Activated CD8-positive, alpha-beta T cell treated with anti-CD3 and anti-CD28 coated beads, Interleukin-2, amount 10 ng/mL, durations not matched to agents 7 days and 5 days (primary cell): ENCODE results near the gene SLC7A10. TPM values are rescaled to one million over a fixed set of nuclear protein-coding genes. Genes with fewer than 3 reads are reported as not detected.

ENCODE experiments used
- ATAC-seq: fragments of 150-1000 bp; cut with Tn5 transposase; one replicate; pipeline ENCODE4 v1.10.0; 2021; ENCODE audit warnings: moderate library complexity
- CTCF ChIA-PET: fragments of 350-600 bp; sonication (Branson Sonifier 250); formaldehyde crosslinking; loops from one replicate; lab custom pipeline; 2021; ENCODE audit warnings: antibody characterized with exemption; lab: Charles Lee
- POLR2A ChIA-PET: fragments of 350-600 bp; sonication (Branson Sonifier 250); formaldehyde crosslinking; loops from one replicate; lab custom pipeline; 2021; ENCODE audit warnings: antibody characterized with exemption; lab: Charles Lee
- DNase-seq: peaks from one replicate; pipeline ENCODE4 v3.0.0-alpha.2; 2020
- H3K27ac Mint-ChIP-seq: one replicate; pipeline ENCODE4 v1.8.0; 2021; ENCODE audit warnings: mild to moderate bottlenecking, mixed read lengths
- H3K27me3 Mint-ChIP-seq: one replicate; pipeline ENCODE4 v1.8.0; 2021; ENCODE audit warnings: low read depth, mixed read lengths
- H3K36me3 Mint-ChIP-seq: one replicate; pipeline ENCODE4 v1.8.0; 2021; ENCODE audit warnings: low read depth, mixed read lengths
- H3K4me1 Mint-ChIP-seq: one replicate; pipeline ENCODE4 v1.8.0; 2021; ENCODE audit warnings: low read depth, mixed read lengths
- H3K4me3 Mint-ChIP-seq: one replicate; pipeline ENCODE4 v1.8.0; 2021; ENCODE audit warnings: mild to moderate bottlenecking, mixed read lengths
- H3K9me3 Mint-ChIP-seq: one replicate; pipeline ENCODE4 v1.8.0; 2022; ENCODE audit warnings: mixed read lengths; ENCODE audit not compliant: insufficient read depth
- total RNA-seq, 2 experiments: library from RNA; stranded (reverse); gene quantifications; one replicate each; pipeline ENCODE4 v1.2.3, GENCODE V29; 2021

The SLC7A10 gene
- total RNA-seq, 2 experiments from 2014 or later: not detected

DNA sequence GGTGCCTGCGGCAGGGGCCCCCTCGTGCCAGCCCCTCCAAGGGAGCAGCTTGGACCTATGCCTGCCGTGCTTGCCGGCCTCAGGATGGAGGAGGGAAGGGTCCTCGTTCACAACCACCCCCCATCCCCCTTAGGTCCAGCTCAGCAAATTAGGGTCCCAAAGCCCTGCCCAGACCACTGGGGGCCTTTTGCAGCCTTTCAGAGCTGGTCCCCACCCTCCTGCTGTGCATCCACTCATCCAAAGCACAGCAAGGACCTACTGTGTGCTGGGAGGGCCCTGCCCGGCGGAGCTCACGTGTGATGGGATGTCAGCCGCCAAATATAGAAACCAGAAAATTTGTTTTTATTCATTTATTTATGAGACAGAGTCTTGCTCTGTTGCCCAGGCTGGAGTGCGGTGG, 16.5 kb upstream of the SLC7A10 start:
- POLR2A ChIA-PET: no interaction called here
- Mint-ChIP-seq H3K27me3 (no peaks in the 10 kb centered on the region), H3K9me3 (no peaks in the 10 kb centered on the region), H3K4me1 (no peaks in the 10 kb centered on the region), H3K4me3 (no peak overlapping the region), H3K27ac (no peak overlapping the region), H3K36me3 (no peaks in the 10 kb centered on the region)
- DNase-seq (no peak), ATAC-seq (no peak)
- CTCF ChIA-PET: interaction anchor here (1.0 to 1.1 kb wide), 2 partner anchors 17 to 164 kb away, joined by 3 to 4 read pairs; no protein-coding TSS in a partner anchor

DNA sequence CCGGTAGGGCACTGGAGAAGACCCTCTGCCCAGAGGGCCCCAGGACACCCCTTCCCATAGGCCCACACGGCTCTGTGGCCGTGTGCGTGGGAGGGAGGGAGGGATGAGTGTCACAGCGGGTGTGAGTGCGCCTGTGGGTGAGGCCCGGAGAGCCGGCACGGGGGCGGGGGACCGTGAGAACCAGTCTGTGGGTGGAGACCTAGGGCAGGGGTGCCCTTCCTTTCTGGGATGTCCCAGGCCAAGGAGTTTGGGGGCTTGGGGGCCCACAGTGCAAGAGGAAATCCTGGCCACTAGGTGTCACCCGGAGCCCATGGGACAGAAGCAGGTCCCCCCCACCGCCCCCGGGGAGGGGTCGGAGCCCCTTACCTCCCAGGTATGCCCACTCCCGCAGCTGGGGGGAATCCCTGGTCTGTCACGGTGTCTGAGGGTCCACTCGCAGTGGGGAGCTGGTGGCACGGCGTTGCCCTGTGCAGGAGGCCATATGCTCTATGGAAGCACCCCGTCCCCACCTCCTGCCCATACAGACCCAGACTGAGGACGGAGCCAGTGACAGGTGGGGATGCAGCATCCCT, 16.0 kb upstream of the SLC7A10 start:
- ChIA-PET CTCF (interaction anchor here (1.0 to 1.1 kb wide), 2 partner anchors 17 to 165 kb away, joined by 3 to 4 read pairs; no protein-coding TSS in a partner anchor), POLR2A (interaction anchor here (0.6 kb wide), 1 partner anchor 28 kb away, joined by 3 read pairs; no protein-coding TSS in a partner anchor)
- H3K27ac Mint-ChIP-seq: no peak overlapping the region
- H3K27me3 Mint-ChIP-seq: no peaks in the 10 kb centered on the region
- H3K4me1 Mint-ChIP-seq: no peaks in the 10 kb centered on the region
- no peak overlapping the region for H3K4me3 Mint-ChIP-seq
- H3K36me3 Mint-ChIP-seq: no peaks in the 10 kb centered on the region
- DNase-seq (no peak), ATAC-seq (peak; percentile 38)
- no peaks in the 10 kb centered on the region for H3K9me3 Mint-ChIP-seq

DNA sequence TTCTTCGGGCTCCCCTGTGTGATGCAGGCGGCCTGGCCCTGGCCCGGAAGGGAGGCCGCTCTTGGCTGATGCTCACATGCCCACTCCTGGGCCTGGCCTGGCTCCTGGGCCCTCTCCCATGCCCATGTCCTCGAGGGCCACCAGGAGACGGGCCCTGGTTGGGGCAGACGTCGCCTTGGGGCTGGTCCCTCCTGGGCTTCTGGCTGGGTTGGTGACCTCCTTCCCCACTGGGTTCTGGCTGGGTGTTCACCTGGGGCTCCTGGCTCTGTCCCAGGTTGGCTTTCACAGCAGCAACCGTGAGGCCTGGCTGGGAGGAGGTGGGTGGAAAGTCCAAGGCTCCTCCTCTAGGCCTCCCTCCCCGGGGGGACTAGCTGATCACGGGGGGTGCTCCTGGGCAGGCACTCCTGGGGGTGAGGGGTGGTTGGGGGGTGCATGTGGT, 15.5 kb upstream of the SLC7A10 start:
- Mint-ChIP-seq H3K27ac (no peak overlapping the region), H3K27me3 (no peaks in the 10 kb centered on the region), H3K4me1 (no peaks in the 10 kb centered on the region), H3K36me3 (no peaks in the 10 kb centered on the region), H3K4me3 (no peak overlapping the region), H3K9me3 (no peaks in the 10 kb centered on the region)
- POLR2A ChIA-PET: interaction anchor here (0.6 kb wide), 1 partner anchor 28 kb away, joined by 3 read pairs; no protein-coding TSS in a partner anchor
- CTCF ChIA-PET: interaction anchor here (1.1 kb wide), 1 partner anchor 18 kb away, joined by 3 read pairs; no protein-coding TSS in a partner anchor
- ATAC-seq (no peak), DNase-seq (no peak)

DNA sequence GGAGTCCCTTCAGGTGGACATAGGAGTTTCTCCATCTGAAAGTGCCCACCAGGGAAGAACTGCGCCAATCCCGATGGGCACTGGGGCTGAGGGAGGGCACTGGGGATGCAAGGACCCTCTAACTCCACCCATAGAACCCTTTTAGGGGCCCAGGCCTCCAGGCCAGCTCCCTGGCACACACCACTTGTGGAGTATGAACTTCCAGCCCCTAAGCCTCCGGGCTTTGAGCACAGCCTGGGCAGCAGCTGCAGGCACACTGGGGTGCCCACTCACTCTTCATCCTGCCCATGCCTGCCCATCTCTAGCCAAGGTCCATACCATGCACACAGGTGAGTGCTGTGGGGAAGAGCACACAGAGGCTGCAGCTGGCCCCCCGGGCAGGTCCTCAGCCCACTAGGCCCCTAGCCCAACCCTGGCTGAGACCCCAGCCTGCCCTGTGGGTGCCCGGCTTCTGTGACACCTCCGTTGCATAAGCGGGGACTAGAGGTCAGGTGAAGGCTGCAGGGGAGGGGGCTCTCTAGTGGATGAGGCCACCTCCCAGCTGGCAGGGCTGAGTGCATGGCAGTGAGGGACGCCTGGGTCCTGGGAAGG, 14.6 kb upstream of the SLC7A10 start:
- Mint-ChIP-seq H3K4me1 (no peaks in the 10 kb centered on the region), H3K27ac (no peak overlapping the region), H3K36me3 (no peaks in the 10 kb centered on the region), H3K27me3 (no peaks in the 10 kb centered on the region), H3K4me3 (no peak overlapping the region), H3K9me3 (no peaks in the 10 kb centered on the region)
- no peak for ATAC-seq
- ChIA-PET POLR2A (no interaction called here), CTCF (interaction anchor here (1.7 kb wide), 1 partner anchor 166 kb away, joined by 4 read pairs; no protein-coding TSS in a partner anchor)
- DNase-seq: no peak

DNA sequence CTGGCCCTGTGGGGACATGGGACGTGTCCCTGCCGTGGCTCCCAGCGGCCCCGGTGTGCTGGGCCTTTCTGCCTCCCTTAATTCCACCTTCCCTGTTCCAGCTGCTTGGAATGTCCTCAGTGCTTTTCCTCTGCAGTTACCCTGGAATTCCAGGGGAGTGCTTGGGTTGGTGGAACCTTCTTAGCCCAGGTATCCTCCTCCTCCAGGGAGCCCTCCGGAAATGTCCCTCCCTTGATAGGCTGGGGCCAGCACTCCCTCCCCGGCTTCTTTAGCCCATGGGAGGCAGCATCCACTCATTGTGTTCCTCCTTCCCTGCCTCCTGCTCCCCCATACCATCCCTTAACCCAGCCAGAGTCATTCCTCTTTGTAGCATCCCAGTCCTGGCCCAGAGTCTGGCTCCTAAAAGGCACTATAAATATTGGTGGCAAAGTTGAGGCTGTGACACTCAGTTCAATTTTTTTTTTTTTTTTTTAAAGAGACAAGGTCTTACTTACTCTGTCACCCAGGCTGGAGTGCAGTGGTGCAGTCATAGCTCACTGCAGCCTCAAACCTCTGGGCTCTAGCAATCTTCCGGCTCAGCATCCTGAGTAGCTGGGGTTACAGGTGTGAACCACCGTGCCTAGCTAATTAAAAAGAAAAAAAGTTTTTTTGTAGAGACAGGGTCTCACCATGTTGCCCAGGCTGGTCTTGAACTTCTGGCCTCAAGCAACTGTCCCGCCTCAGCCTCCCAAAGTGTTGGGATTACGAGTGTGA, 13.7 kb upstream of the SLC7A10 start:
- DNase-seq (no peak), ATAC-seq (no peak)
- Mint-ChIP-seq H3K27me3 (no peaks in the 10 kb centered on the region), H3K27ac (no peak overlapping the region), H3K36me3 (no peaks in the 10 kb centered on the region), H3K4me1 (no peaks in the 10 kb centered on the region), H3K4me3 (no peak overlapping the region), H3K9me3 (no peaks in the 10 kb centered on the region)
- POLR2A ChIA-PET: no interaction called here
- CTCF ChIA-PET: interaction anchor here (1.7 kb wide), 1 partner anchor 167 kb away, joined by 4 read pairs; no protein-coding TSS in a partner anchor

DNA sequence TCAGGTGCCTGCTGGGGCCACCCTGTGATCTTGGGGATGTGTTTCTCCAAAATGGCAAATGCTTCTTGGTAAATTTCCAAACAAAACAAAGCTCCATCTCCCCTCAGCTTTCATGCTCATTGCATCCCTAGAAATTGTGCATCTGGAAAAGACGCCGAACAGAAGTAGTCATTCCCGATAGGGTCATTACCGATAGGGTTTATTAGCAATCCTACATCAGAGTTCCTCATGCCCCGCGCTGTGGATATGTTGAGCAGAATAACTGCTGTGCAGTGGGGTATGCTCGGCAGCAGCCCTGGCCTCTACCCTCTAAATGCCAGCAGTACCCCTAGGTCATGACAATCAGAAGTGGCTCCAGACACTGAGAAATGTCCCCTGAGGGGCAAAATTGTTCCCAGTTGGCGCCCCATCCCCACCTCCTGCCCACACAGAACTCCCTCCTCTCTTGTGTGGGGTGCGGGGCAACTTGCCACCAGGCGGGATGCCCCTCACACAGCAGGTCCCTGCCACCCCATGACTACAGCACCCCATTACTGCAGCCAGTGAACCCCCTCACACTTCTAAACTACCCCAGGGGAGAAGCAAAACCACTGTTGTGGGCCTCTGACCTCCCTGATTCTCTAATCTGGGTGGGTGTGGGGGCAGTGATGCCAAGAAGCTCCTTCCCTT, 13.0 kb upstream of the SLC7A10 start:
- Mint-ChIP-seq H3K9me3 (no peaks in the 10 kb centered on the region), H3K4me1 (no peaks in the 10 kb centered on the region), H3K27me3 (no peaks in the 10 kb centered on the region), H3K36me3 (no peaks in the 10 kb centered on the region), H3K4me3 (no peak overlapping the region), H3K27ac (no peak overlapping the region)
- DNase-seq: no peak
- ChIA-PET POLR2A (no interaction called here), CTCF (interaction anchor here (1.0 to 1.7 kb wide), 2 partner anchors 54 to 168 kb away, joined by 3 to 4 read pairs; no protein-coding TSS in a partner anchor)
- no peak for ATAC-seq

DNA sequence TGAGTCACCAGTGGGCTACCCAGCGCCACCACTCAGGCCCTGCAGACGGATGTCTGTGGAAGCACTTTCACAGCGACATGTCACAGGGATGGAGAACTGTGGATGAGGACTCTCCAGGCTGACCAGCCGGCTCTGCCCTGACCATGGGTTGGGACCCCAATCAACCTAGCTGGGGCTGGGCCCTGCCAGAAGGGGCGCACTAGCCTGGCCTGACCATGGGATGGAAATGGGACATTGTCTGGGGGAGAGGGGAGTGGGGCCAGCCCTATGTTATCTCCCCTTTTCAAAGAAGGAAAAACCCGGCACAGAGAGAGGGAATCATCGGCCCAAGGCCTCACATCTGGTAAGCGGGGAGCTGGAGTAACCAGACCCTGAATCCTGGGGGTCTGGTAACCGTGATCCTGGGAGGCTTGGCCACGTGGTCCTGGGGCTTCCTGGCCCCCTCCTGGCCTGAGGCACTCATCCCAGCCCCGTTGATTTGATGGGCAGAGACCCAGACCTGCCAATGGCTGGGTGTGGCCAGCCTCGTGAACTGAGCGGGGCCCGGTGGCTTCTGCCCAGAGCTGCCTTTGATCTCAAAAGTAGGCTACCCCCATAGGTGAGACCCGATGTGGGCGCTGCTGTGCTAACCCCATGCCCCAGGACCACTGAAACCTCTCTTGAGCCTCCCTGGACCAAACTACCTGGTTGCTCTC, 11.2 kb upstream of the SLC7A10 start:
- no peak overlapping the region for H3K27ac Mint-ChIP-seq
- ChIA-PET CTCF (interaction anchor here (1.5 to 2.9 kb wide), 5 partner anchors 13 to 172 kb away, joined by 4 to 12 read pairs (median 5); no protein-coding TSS in a partner anchor), POLR2A (interaction anchor here (0.6 kb wide), 1 partner anchor 137 kb away, joined by 3 read pairs; the partner anchor contains the start of gene CEBPG)
- DNase-seq (no peak), ATAC-seq (no peak)
- no peaks in the 10 kb centered on the region for H3K36me3 Mint-ChIP-seq
- H3K4me1 Mint-ChIP-seq: no peaks in the 10 kb centered on the region
- H3K27me3 Mint-ChIP-seq: no peaks in the 10 kb centered on the region
- no peak overlapping the region for H3K4me3 Mint-ChIP-seq
- H3K9me3 Mint-ChIP-seq: no peaks in the 10 kb centered on the region

DNA sequence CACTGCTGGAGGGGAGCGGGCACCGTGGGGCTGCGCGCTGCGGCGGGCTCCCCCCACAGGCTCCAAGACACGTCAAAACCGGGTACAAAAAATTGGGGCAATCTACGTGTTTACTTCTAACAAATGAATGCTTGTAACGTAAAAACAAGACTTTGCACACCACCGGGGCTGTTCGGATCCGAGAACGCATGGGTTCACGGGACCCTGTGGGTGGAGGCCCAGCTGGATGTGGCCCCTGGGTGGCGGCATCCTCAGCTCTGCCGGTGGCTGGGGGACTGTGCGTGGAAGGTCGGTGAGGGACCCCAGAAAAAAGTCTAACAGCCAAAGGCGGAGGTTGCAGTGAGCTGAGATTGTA, 10.3 kb upstream of the SLC7A10 start:
- no peak for DNase-seq
- ATAC-seq: no peak
- H3K36me3 Mint-ChIP-seq: no peaks in the 10 kb centered on the region
- ChIA-PET CTCF (interaction anchor here (0.7 to 2.9 kb wide), 8 partner anchors 10 to 436 kb away, joined by 3 to 12 read pairs (median 4); partner anchors contain the start of gene SLC7A10), POLR2A (interaction anchor here (0.6 to 0.9 kb wide), 2 partner anchors 138 to 141 kb away, joined by 3 read pairs; partner anchors contain the start of gene CEBPG)
- H3K27me3 Mint-ChIP-seq: no peaks in the 10 kb centered on the region
- no peaks in the 10 kb centered on the region for H3K4me1 Mint-ChIP-seq
- H3K9me3 Mint-ChIP-seq: no peaks in the 10 kb centered on the region
- no peak overlapping the region for H3K27ac Mint-ChIP-seq
- no peak overlapping the region for H3K4me3 Mint-ChIP-seq

DNA sequence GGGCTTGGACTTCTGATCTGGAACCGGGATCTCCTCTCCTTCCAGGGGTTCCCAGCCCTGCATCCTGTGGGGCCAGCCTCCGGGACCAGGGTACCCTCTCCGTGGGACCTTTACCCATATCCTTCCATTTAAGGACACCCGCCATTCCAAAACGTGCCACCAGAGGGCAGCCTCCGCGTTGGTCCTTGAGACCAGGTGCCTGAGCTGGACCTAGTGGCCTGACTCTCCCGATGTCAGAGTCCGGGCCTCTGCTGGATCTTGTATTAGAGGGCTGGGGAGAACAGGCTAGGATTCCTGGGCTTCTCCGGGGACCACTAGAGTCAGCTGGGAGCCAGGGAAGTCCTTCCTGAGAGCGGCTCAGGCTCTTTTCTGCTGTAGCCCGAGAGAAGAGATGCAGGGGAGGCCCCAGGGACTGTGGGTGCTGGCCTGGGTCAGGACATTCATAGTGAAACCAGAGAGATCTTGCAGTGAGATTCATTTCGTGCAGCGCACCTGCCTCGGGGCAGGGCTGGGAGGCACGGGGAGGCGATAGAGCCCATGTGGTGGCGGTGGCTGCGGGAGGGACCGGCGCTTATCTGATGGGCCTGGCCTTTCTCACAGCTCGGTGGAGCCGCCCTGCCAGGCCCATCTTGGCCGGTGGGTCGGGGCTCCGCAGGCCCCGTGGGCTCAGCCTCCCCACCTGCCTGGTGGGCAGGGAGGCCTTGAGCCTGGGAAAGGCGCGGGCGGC, 9.8 kb upstream of the SLC7A10 start:
- Mint-ChIP-seq H3K27me3 (peaks cover 4% of the 10 kb centered on the region), H3K4me3 (no peak overlapping the region), H3K4me1 (no peaks in the 10 kb centered on the region), H3K9me3 (no peaks in the 10 kb centered on the region), H3K27ac (no peak overlapping the region), H3K36me3 (no peaks in the 10 kb centered on the region)
- ATAC-seq (peak; percentile 70), DNase-seq (peak; percentile 77)
- CTCF ChIA-PET: interaction anchor here (0.6 to 2.9 kb wide), 13 partner anchors 10 to 435 kb away, joined by 3 to 12 read pairs (median 4); partner anchors contain the start of genes CEBPA, CEBPG and SLC7A10
- POLR2A ChIA-PET: interaction anchor here (0.9 kb wide), 1 partner anchor 142 kb away, joined by 3 read pairs; no protein-coding TSS in a partner anchor

DNA sequence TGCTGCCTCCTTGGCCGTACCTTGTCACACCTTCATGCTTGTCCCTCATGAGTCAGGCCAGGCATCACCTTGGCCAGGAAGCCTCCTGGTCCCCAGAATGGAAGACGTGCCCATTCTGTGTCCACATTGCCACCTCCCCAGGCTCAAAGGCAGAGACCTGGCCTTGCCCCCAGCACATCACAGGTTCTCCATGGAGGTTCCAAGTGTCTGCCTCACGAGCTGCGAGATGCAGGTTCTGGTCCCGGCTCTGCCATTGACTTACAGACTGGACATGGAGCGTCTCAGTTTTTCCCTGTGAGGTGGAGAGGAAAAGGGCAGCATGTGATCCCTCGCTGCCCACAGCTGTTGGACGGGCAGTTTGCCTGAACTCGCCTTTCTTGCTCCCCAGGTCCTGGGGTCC, 9.1 kb upstream of the SLC7A10 start:
- Mint-ChIP-seq H3K4me3 (no peak overlapping the region), H3K27ac (no peak overlapping the region), H3K27me3 (peaks cover 9% of the 10 kb centered on the region), H3K36me3 (no peaks in the 10 kb centered on the region), H3K9me3 (no peaks in the 10 kb centered on the region), H3K4me1 (no peaks in the 10 kb centered on the region)
- no peak for DNase-seq
- CTCF ChIA-PET: interaction anchor here (1.0 to 2.9 kb wide), 8 partner anchors 11 to 172 kb away, joined by 3 to 12 read pairs (median 4); partner anchors contain the start of genes CEBPA and CEBPG
- POLR2A ChIA-PET: no interaction called here
- no peak for ATAC-seq
